Erythroblast (primary cell): ENCODE data around the gene OAF.

Experiments
- DNase-seq, 2 experiments: peaks; one replicate each; lab custom pipeline; 2025; lab: John Stamatoyannopoulos, UW
- GATA1 ChIP-seq: IDR thresholded peaks from 2 replicates; pipeline ENCODE4 v1.6.1; 2011; ENCODE audit warnings: low read depth, mild to moderate bottlenecking, control low read depth, low read length, moderate library complexity
- POLR2A ChIP-seq: IDR thresholded peaks from 2 replicates; pipeline ENCODE4 v1.6.1; 2011; ENCODE audit warnings: mild to moderate bottlenecking, low read length

OAF gene

DNA sequence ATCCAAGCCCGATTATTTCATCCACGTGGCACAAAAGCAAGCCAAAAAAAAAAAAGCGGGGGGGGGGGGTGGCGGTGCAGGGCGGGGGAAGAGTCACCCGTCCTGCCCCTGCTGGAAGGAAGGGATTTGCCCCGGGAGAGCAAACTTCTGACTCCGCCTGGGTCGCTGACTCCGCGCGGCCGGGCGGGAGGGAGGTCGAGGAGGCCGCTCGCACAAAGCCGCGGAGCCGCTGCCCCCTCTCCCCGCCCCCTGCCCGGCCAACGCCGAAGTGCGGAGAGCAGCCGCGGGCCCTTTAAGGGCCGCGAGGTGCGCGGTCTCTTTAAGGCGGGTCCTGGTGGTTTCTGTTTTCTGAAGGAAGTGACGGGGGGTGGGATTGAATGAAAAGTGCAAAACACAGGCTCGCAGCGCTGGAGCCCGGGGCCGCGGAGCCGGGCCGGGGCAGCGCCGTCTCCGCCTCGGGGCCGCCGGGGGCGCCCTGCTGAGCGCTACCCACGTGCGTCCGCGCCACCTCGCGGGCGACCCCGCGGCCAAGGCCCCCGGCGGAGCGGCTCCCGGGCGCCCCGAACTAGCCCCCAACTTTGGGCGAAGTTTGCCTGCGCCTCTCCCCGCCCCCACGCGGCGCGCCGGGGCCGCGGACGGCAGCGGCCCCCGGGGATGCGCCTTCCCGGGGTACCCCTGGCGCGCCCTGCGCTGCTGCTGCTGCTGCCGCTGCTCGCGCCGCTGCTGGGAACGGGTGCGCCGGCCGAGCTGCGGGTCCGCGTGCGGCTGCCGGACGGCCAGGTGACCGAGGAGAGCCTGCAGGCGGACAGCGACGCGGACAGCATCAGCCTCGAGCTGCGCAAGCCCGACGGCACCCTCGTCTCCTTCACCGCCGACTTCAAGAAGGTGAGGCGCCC lies at the start of gene OAF:
OAF (plus strand) TSS at position 407 of the 896 bp plus-strand sequence; CDS start at position 655, 248 bp downstream.
- no peak for TF ChIP-seq GATA1
- TF ChIP-seq POLR2A, result no peak
- peak; percentile 3 to 15 for DNase-seq

DNA sequence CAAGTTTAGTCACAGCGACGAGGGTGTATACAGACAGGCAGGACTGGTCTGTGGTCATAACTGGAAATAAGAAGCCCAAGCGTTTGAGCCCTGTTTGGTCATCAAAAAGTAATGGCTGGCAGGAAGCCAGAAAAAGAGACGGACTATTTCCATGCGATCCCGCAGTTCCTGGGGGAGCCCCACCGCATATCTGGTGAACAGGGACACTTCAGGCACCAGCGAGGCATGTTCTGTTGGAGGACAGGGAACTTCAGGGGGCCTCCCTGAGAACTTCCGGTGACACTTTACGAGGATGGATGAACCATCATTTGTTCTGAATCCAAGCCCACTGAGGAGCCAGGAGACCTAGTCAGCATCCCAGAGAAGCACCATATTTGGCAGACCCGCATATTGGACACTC lies 43.2 kb upstream of the OAF start:
- DNase-seq, result no peak
- no peak for TF ChIP-seq POLR2A
- no peak for TF ChIP-seq GATA1

GRCh38 chr11:120168108-120168959 lies 42.5 kb upstream of the OAF start:
- no peak for DNase-seq
- TF ChIP-seq GATA1, result no peak
- no peak for TF ChIP-seq POLR2A

DNA sequence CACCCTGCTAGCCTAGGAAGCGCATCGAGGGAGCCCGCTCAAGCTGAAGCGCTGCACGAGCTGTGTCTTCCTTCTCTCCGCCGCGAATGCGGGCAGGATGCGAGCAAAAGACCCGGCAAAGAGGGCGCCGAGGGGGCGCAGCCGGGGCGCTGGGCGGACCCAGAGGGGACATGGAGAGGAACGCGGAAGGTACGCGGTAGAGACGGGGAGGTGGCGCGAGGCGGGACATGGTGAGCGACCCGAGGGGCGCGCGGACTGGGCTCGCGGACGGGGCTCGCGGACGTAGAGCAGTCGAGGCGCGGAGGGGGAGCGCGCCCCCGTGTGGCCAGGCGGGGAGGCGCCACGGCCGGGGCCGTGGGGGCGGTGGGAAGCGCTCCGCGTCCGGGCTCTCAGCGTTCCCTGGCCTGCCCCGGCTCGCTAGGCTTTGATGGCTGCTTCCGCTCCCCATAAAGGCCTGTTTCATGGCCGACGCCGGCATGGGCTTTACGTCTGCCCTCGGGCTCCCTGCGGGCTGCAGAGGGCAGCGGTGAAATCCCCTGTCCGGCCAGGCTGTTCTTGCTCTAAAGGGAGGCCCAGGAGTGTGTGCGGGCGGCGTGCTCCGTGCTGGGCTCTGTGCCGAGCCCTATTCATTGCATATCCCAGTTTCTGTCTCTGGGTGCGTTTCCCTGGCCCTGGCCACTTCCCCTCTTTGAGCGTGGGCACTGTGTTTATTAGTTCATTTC lies 41.7 kb upstream of the OAF start:
- peak; percentile 38 to 60 for DNase-seq
- no peak for TF ChIP-seq POLR2A
- TF ChIP-seq GATA1, result no peak

- no peak for DNase-seq
- TF ChIP-seq GATA1 (no peak), POLR2A (no peak)
Observed at GRCh38 chr11:120169981-120170698, 40.7 kb upstream of the OAF start.

DNA sequence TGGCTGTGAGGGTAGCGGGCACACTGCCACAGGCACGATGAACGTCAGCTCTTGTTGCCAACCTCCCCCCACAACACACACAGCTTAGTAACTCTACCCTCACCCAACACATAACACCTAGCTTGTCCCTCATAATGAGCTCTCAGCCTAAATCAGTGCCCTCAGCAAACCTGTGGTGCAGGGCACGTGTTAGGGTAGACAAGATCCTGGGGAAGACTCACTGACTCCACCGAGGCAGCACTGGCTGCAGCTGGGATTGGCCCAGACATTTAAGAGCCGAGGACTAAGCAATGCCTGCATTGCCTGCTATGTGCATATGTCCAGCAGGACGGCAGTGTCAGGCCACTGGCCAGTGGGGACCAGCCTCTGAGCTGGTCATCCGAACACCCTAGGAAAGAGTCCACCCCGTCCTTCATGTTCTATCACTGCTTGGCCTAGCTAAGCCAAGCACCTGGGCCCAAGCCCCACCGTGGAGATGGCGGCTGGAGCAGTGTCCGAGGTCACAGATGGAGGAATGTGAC lies 40.0 kb upstream of the OAF start:
- TF ChIP-seq POLR2A, result no peak
- no peak for TF ChIP-seq GATA1
- no peak for DNase-seq

GRCh38 chr11:120172054-120172911 lies 38.5 kb upstream of the OAF start:
- no peak for TF ChIP-seq POLR2A
- no peak for TF ChIP-seq GATA1
- peak; percentile 8 to 21 for DNase-seq

GRCh38 chr11:120173019-120173705 lies 37.7 kb upstream of the OAF start:
- TF ChIP-seq POLR2A, result no peak
- no peak for TF ChIP-seq GATA1
- DNase-seq, result no peak

DNA sequence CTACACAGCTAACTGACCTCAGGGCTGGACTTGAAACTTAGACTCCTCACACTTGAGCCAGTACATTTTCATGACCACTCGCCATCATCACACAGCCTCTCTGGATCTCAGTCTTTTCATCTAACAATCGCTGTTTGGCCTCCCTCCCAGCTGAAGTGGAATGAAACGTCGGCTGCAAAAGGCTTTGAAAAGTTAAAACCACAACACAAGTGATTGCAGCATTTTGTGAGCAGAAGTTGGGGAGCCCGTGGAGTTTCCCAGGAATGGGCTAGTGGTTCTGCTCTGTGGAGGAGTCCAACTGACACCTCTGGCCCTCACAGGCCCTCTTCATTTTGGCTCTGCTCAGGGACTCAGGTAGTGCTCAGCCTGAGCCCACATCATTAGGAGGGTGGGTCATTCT lies 37.0 kb upstream of the OAF start:
- TF ChIP-seq GATA1 (no peak), POLR2A (no peak)
- no peak for DNase-seq

GRCh38 chr11:120174866-120175265 lies 36.0 kb upstream of the OAF start:
- TF ChIP-seq GATA1, result no peak
- DNase-seq, result no peak

DNA sequence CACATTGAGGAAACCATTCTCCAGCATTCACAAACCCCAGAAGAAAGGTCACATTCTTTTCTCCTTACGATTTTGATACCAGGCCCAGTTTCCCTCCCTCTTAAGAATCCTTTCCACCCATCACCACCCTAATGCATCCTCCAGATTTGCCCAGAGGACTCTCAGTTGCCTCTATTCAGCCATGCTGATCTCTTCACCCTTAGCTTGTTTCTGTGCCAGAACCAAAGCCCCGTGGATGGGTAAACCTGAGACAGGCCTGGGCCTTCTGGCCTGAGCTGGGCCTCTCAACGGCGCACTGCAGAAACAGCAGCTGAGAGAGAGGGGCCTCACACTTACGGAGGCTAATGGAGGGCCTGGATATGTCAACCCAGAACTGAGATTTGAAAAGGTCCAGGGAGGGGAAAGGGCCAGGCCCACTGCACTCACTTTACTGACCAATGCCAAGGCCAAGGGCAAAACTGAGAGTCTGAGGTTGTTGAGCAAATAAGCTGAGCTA lies 32.2 kb upstream of the OAF start:
- DNase-seq, result no peak

More for the DNA sequence above, 32.2 kb upstream of the OAF start:
- TF ChIP-seq GATA1 (no peak), POLR2A (no peak)
